ENCODE data around the gene P2RX3. TPM values are rescaled to one million over a fixed set of nuclear protein-coding genes. Genes with fewer than 3 reads are reported as not detected.

Gene P2RX3
- total and polyA plus RNA-seq, 2 of the 8 experiments (the other 6 are each of a cell fraction or from before 2014, with no cell fraction given), result 0.45 to 0.47 TPM

- TF ChIP-seq EZH2 (IDR thresholded peaks at IDR 0.05; ENCODE audit: low read depth, low read length, severe bottlenecking), result no peak
- no peak for TF ChIP-seq CBX8 (IDR thresholded peaks at IDR 0.05; ENCODE audit: borderline replicate concordance, low read depth, low read length)
- TF ChIP-seq MAX (IDR thresholded peaks at IDR 0.05), result no peak
Measured at GRCh38 chr11:57368106-57368844, 30.1 kb downstream of the P2RX3 start (continued).

All from H1 (cell line).